ENCODE data around the gene CCDC148. TPM values are rescaled to one million over a fixed set of nuclear protein-coding genes. Genes with fewer than 3 reads are reported as not detected.
A peak's percentile ranks its signal among the peaks of the same experiment; 100 is the strongest.
"Not testable (repeated sequence)": the region's sequence is repeated elsewhere in the genome, so short reads cannot be mapped to it uniquely, and the experiment has no call there.

The CCDC148 gene
- total RNA-seq, 2 experiments from 2014 or later, result not detected

DNA sequence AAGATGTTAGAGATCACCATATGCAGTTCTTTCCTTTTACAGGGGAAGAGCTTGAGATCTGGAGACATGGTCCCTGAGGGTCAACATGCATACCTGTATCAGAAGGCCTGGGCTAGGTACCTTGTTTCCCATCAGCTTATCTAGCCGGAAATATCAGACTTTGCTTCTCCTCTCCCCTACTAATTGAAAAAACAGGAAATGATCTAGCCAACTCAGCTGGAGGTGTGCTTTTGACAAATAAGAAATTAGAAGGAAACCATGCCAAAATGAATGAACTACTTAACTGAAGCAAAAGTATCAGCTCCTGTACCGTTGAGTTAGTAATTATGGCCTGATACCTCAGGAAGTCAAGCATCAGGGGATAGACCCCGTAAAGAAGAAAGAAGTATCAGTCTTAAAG is 20.6 kb upstream of the CCDC148 start:
- CTCF ChIA-PET, result no interaction called here
- DNase-seq, result no peak
- peaks cover 4% of the 10 kb centered on the region for H3K36me3 Mint-ChIP-seq (ENCODE audit: low read depth)
- peak overlapping the region; percentile 24 for H3K27ac Mint-ChIP-seq
- peaks cover 3% of the 10 kb centered on the region for H3K9me3 Mint-ChIP-seq
- H3K27me3 Mint-ChIP-seq (ENCODE audit: low read depth), result no peaks in the 10 kb centered on the region
- H3K4me1 Mint-ChIP-seq (ENCODE audit: low read depth), result peaks cover 20% of the 10 kb centered on the region
- intact Hi-C loops (cut with micrococcal nuclease), result no loop called here
- H3K4me3 Mint-ChIP-seq, result no peak overlapping the region

DNA sequence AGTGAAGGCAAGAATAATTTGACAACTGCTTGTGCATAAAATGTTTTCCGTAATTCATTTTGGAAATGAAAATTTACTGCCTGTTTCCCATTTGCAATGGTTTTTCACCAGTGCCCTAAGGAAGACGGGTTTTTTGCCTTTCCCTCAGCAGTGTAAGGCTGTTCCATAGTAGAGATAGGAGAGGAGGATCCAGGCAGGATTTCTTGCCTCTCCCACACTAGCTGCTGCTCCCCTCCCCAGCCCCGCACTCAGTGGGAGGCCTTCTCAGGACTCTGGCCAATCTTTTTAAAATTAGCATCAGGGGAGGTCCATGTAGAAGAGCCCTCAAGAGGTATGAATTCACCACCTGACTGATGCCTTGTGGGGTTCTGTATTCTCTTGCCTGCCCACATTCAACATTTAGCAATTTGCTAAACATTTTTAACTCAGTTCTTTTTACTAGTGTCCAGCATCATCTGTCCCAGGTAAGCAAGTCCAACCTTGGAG is 18.0 kb upstream of the CCDC148 start:
- H3K9me3 Mint-ChIP-seq; intact Hi-C loops (cut with micrococcal nuclease); H3K4me3 Mint-ChIP-seq; DNase-seq; H3K27ac Mint-ChIP-seq; H3K27me3 Mint-ChIP-seq (ENCODE audit: low read depth): not testable (repeated sequence)
- Mint-ChIP-seq H3K4me1 (ENCODE audit: low read depth) (peaks cover 18% of the 10 kb centered on the region), H3K36me3 (ENCODE audit: low read depth) (peaks cover 20% of the 10 kb centered on the region)
- CTCF ChIA-PET, result interaction anchor here (0.7 kb wide), 1 partner anchor 10 kb away, joined by 3 read pairs; no protein-coding TSS in a partner anchor

DNA sequence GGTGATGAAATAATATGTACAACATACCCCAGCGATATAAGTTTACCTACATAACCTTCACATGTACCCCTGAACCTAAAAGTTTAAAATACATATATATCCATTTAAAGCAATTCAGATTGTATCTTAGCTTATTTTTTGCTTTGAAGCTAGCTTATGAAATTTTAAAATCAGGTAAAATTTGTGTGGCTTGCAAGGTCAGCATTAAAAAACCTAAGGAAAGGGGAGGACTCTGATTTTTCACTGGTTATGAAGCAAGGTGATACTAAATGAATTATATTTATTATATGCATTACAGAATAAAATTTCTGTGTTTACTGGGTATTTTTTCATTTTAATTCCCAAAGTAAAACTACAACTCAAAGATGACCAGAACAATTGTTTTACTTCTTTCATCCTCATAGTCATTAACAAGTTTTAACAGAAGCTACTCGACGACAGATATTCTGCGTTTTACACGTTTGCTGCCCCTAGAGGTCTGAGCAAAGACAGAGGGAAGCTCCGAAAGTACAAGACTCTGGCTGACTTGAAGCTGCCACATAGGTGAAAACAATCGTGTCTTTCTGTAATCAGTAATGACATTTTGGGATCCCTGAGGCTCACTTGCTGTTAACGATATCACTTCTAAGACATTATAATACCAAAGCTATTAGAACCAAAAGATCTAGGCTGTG is 17.3 kb upstream of the CCDC148 start:
- Mint-ChIP-seq H3K4me1 (ENCODE audit: low read depth) (peaks cover 18% of the 10 kb centered on the region), H3K36me3 (ENCODE audit: low read depth) (peaks cover 22% of the 10 kb centered on the region), H3K4me3 (no peak overlapping the region), H3K9me3 (peaks cover 3% of the 10 kb centered on the region), H3K27ac (no peak overlapping the region), H3K27me3 (ENCODE audit: low read depth) (no peaks in the 10 kb centered on the region)
- CTCF ChIA-PET, result interaction anchor here (1.0 kb wide), 1 partner anchor 280 kb away, joined by 3 read pairs; no protein-coding TSS in a partner anchor
- no peak for DNase-seq
- intact Hi-C loops (cut with micrococcal nuclease), result no loop called here

DNA sequence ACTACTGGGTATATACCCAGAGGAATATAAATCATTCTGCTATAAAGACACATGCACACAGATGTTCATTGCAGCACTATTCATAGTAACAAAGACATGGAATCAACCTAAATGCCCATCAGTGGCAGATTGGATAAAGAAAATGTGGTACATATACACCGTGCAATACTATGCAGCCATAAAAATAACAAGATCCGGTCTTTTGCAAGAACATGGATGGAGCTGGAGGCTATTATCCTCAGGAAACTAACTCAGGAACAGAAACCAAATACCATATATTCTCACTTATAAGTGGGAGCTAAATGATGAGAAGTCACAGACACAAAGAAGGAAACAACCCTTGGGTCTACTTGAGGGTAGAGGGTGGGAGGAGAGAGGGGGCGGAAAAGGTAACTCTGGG is 16.7 kb upstream of the CCDC148 start:
- H3K9me3 Mint-ChIP-seq; intact Hi-C loops (cut with micrococcal nuclease); DNase-seq; H3K27me3 Mint-ChIP-seq (ENCODE audit: low read depth); H3K4me3 Mint-ChIP-seq; H3K27ac Mint-ChIP-seq: not testable (repeated sequence)
- Mint-ChIP-seq H3K36me3 (ENCODE audit: low read depth) (peaks cover 22% of the 10 kb centered on the region), H3K4me1 (ENCODE audit: low read depth) (peaks cover 15% of the 10 kb centered on the region)
- CTCF ChIA-PET, result interaction anchor here (1.0 kb wide), 1 partner anchor 281 kb away, joined by 3 read pairs; no protein-coding TSS in a partner anchor

DNA sequence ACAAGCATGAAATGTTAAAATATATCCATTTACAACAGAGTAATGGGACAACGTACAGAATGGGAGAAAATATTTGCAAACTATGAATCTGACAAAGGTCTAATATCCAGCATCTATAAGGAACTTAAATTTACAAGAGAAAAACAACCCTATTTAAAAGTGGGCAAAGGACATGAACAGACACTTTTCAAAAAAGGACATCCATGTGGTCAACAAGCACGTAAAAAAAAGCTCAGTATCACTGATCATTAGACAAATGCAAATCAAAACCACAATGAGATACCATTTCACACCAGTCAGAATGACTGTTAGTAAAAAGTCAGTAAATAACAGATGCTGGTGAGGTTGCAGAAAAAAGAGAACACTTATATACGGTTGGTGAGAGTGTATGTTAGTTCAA is 16.3 kb upstream of the CCDC148 start:
- H3K9me3 Mint-ChIP-seq; DNase-seq; intact Hi-C loops (cut with micrococcal nuclease); H3K4me3 Mint-ChIP-seq; H3K27ac Mint-ChIP-seq; H3K27me3 Mint-ChIP-seq (ENCODE audit: low read depth): not testable (repeated sequence)
- CTCF ChIA-PET, result interaction anchor here (0.6 to 1.0 kb wide), 2 partner anchors 281 to 1579 kb away, joined by 3 to 4 read pairs; no protein-coding TSS in a partner anchor
- Mint-ChIP-seq H3K4me1 (ENCODE audit: low read depth) (peaks cover 13% of the 10 kb centered on the region), H3K36me3 (ENCODE audit: low read depth) (peaks cover 22% of the 10 kb centered on the region)

DNA sequence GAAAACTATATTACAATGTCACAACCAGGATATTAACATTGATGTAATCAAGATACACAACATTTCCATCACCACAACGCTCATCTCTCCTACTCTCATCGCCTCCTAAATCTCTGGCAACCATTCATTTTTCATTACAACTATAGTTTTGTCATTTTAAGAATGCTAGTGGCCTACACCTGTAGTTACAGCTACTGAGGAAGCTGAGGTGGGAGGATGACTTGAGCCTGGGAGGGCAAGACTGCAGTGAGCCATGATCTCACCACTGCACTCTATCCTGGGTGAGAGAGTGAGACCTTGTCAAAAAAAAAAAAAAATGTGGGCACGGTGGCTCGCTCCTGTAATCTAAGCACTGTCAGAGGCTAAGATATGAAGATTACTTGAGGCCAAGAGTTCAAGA is 10.7 kb upstream of the CCDC148 start:
- H3K4me1 Mint-ChIP-seq (ENCODE audit: low read depth), result no peaks in the 10 kb centered on the region
- intact Hi-C loops (cut with micrococcal nuclease), result no loop called here
- no peak for DNase-seq
- CTCF ChIA-PET, result interaction anchor here (0.6 to 1.0 kb wide), 2 partner anchors 62 to 444 kb away, joined by 3 to 5 read pairs; no protein-coding TSS in a partner anchor
- H3K36me3 Mint-ChIP-seq (ENCODE audit: low read depth), result peaks cover 18% of the 10 kb centered on the region
- no peaks in the 10 kb centered on the region for H3K27me3 Mint-ChIP-seq (ENCODE audit: low read depth)
- no peak overlapping the region for H3K4me3 Mint-ChIP-seq
- H3K9me3 Mint-ChIP-seq, result no peaks in the 10 kb centered on the region
- H3K27ac Mint-ChIP-seq, result no peak overlapping the region

DNA sequence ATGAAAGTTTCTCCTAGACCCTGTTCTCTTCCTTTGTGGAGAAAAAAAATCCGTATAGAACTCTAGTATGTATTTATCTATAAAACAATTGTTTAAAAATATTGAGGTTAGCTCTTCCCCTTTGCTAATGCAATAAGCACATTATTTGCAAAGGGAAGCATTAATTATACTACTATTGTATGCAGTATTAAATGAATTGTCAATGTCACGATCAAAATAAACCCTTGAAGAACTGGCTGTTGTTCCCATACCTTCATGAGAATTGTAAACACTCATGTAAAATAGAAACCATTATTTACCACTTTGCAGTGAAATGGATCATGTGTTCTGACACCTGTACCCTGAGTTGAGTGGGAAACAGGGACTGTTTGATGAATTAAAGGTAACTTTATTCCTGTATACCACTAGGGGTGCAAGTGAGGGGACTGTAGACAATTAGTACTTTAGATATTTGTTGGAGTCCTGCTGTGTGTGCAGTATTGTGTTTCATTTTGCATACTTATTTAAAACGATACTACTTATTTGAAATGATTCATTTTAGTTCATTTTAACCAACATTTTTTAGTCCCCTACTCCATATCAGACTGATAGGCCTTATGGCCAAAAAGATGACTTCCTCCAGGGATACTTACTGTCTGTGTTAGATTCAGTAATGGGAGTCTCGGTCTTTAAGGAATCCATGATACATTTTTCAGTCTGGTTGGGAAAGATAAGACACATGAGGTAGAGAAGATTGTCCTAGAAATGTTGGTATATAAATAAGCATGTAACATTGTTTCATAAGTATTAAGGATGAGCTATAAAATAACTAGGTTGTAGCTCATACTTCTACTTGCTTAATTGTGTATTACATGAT is 8.1 kb upstream of the CCDC148 start:
- DNase-seq, result no peak
- intact Hi-C loops (cut with micrococcal nuclease), result loop anchor here (5.0 kb wide), 1 partner anchor 283 kb away; no protein-coding TSS in a partner anchor
- Mint-ChIP-seq H3K36me3 (ENCODE audit: low read depth) (peaks cover 3% of the 10 kb centered on the region), H3K27me3 (ENCODE audit: low read depth) (no peaks in the 10 kb centered on the region), H3K9me3 (no peaks in the 10 kb centered on the region), H3K4me3 (no peak overlapping the region), H3K4me1 (ENCODE audit: low read depth) (peaks cover 10% of the 10 kb centered on the region), H3K27ac (no peak overlapping the region)
- CTCF ChIA-PET, result interaction anchor here (0.7 to 1.1 kb wide), 2 partner anchors 285 to 822 kb away, joined by 3 to 6 read pairs; no protein-coding TSS in a partner anchor

DNA sequence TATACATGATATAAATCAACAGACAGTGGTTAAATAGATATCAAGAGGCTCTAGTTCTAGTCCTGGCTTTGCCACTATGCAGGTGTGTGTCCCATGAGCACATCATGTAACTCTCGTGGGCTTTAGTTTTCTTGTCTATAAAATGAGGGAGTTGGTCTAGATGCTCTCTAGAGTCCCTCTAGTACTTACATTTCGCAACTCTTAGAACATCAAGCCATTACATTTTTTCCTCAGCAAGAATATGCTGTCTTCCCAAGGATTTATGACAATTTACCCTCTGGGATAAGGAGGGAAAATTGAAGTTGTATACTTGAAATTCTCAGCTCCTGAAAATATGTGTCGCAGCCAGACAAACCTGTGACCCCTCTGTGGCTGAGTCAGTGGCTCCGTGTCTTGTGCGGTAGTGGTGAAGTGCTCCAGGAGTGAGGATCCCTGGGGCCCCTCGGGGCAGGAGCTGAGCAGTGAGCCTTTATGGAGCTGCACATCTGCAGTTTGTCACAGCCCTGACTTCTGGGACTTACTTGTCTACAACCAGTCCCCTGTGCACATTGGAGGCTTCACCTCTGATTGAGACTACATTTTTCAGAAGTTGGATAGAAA is 7.0 kb upstream of the CCDC148 start:
- CTCF ChIA-PET, result interaction anchor here (1.1 kb wide), 1 partner anchor 284 kb away, joined by 6 read pairs; no protein-coding TSS in a partner anchor
- Mint-ChIP-seq H3K4me3 (no peak overlapping the region), H3K9me3 (no peaks in the 10 kb centered on the region), H3K27ac (no peak overlapping the region), H3K36me3 (ENCODE audit: low read depth) (no peaks in the 10 kb centered on the region), H3K27me3 (ENCODE audit: low read depth) (no peaks in the 10 kb centered on the region), H3K4me1 (ENCODE audit: low read depth) (peaks cover 16% of the 10 kb centered on the region)
- no peak for DNase-seq
- intact Hi-C loops (cut with micrococcal nuclease), result loop anchor here (5.0 kb wide), 1 partner anchor 284 kb away; no protein-coding TSS in a partner anchor

DNA sequence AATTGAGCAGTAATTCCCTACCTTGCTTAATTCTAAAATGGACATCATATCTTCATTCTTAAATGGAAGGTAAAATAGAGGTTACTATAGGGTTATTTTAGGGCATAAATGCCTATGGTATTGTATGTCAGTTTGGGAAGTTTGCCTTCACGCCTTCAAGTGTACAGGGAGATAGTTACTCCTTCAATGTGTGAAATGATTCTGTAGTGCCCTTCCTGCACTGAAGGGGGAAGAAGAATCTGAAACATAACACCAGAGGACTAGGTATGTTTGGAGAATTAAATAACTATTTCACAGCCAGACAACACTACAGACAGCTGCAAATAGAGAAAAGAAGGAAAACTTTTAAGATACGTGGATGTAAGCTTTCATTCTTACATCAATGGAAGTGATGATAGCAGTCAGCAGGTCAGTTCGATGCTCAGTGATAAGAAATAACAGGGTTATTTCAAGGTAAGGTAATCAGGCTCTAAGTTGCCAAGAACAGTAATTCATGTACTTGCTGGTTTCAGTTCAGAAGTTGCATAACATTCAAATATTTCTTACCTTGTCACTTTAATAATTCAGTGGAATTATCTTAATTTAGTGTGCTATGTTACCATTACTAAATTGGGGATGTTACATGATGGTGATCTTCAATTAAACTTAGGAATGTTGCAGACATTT is 4.2 kb upstream of the CCDC148 start:
- H3K9me3 Mint-ChIP-seq, result no peaks in the 10 kb centered on the region
- intact Hi-C loops (cut with micrococcal nuclease), result loop anchor here (5.0 kb wide), 1 partner anchor 287 kb away; no protein-coding TSS in a partner anchor
- H3K36me3 Mint-ChIP-seq (ENCODE audit: low read depth), result peaks cover 3% of the 10 kb centered on the region
- no peak for DNase-seq
- CTCF ChIA-PET, result no interaction called here
- no peaks in the 10 kb centered on the region for H3K27me3 Mint-ChIP-seq (ENCODE audit: low read depth)
- peaks cover 26% of the 10 kb centered on the region for H3K4me1 Mint-ChIP-seq (ENCODE audit: low read depth)
- no peak overlapping the region for H3K27ac Mint-ChIP-seq
- no peak overlapping the region for H3K4me3 Mint-ChIP-seq

DNA sequence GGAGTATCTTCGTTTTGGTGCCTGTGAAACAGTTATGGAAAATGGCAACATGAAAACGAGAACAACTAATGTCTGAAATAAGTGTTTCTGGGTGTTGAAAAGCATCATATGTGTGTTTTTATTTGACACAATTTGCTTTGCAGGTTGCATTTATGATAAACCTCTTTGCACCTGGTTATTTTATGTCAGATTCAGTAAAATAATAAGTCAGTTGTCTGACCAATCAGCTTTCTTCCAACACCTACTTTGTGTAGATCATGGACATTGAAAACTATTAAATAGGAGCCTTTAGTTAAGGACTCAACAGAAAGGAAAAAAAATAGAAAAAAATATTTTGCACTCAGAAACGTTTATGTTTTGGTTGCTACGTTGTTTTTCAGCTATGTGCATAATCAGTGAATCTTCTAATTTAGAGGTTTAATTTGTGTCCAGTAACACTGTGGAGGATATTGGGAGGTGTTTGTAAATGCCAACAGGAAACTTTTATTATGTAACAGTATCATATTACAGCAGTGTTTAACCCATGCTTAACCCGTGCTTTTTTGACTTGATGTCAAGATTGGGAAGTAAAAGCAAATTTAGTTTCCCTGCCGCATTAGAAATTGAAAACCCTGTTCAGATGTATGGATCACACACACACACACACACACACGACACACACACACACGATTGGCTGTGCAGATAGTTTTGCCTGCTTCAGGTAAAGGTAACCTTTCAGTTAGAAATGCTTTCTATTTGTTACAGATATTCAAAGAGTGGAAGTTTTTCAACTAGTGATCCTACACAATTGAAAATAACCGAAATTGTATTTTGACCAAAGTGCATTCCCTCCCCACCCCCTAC is 2.8 kb upstream of the CCDC148 start:
- Mint-ChIP-seq H3K36me3 (ENCODE audit: low read depth) (peaks cover 3% of the 10 kb centered on the region), H3K4me1 (ENCODE audit: low read depth) (peaks cover 26% of the 10 kb centered on the region), H3K27ac (no peak overlapping the region), H3K4me3 (no peak overlapping the region), H3K27me3 (ENCODE audit: low read depth) (no peaks in the 10 kb centered on the region), H3K9me3 (no peaks in the 10 kb centered on the region)
- intact Hi-C loops (cut with micrococcal nuclease), result loop anchor here (5.0 to 10.0 kb wide), 8 partner anchors 288 to 1925 kb away; partner anchors contain the start of genes TANC1 and WDSUB1
- CTCF ChIA-PET, result interaction anchor here (0.6 to 1.2 kb wide), 2 partner anchors 37 to 599 kb away, joined by 4 to 6 read pairs; no protein-coding TSS in a partner anchor
- DNase-seq, result no peak

DNA sequence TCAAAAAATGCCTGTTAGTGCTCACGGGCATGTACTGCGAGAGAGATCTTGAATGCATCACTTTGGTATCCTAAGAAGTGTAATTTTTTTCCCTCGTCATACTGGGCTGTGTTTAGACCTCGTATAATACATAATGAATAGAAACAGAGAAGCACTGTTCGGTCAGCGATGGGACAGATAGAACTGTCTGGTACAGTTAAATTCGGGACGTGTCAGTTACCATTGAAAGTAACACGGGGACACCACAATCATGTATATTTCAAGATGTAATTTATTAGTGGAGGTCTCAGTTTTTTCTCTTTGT is 2.0 kb upstream of the CCDC148 start:
- CTCF ChIA-PET, result interaction anchor here (0.6 to 1.6 kb wide), 5 partner anchors 38 to 598 kb away, joined by 3 to 6 read pairs (median 4); no protein-coding TSS in a partner anchor
- H3K36me3 Mint-ChIP-seq (ENCODE audit: low read depth), result peaks cover 3% of the 10 kb centered on the region
- H3K27me3 Mint-ChIP-seq (ENCODE audit: low read depth), result no peaks in the 10 kb centered on the region
- H3K4me1 Mint-ChIP-seq (ENCODE audit: low read depth), result peaks cover 26% of the 10 kb centered on the region
- peak overlapping the region; percentile 95 for H3K4me3 Mint-ChIP-seq
- no peak for DNase-seq
- no peaks in the 10 kb centered on the region for H3K9me3 Mint-ChIP-seq
- H3K27ac Mint-ChIP-seq, result no peak overlapping the region
- intact Hi-C loops (cut with micrococcal nuclease), result loop anchor here (5.0 to 10.0 kb wide), 7 partner anchors 436 to 1924 kb away; partner anchors contain the start of genes TANC1 and WDSUB1
